GM18858 (cell line): ENCODE results near the gene PABPC1L2B.
"Not testable (repeated sequence)": the region's sequence is repeated elsewhere in the genome, so short reads cannot be mapped to it uniquely, and the experiment has no call there.

Experiments used
- ATAC-seq: cut with Tn5 transposase; IDR thresholded peaks from one replicate; pipeline ENCODE4 v1.9.1; 2021; ENCODE audit not compliant: unreplicated experiment

PABPC1L2B gene

DNA sequence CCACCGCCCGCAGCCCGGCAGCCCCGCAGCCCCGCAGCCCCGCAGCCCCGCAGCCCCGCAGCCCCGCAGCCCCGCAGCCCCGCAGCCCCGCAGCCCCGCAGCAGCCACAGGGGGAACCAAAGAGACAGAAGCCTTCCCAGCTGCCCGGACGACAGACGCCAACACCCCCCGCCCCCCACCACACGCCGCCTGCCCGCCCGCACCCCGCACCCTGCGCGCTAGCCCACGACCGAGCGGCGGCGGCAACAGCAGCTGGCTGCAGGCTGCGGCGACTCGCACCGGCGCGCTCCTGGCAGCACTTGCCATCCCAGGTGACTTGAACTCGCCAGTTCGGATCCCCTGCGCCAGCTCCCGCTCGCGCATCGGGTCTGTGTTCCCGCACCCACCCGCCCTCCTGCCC lies at the start of gene PABPC1L2B:
TSS of gene PABPC1L2B (plus strand) at position 207 of the 400 bp plus-strand sequence. CDS start 704 bp downstream, outside the sequence.
- ATAC-seq = not testable (repeated sequence)

DNA sequence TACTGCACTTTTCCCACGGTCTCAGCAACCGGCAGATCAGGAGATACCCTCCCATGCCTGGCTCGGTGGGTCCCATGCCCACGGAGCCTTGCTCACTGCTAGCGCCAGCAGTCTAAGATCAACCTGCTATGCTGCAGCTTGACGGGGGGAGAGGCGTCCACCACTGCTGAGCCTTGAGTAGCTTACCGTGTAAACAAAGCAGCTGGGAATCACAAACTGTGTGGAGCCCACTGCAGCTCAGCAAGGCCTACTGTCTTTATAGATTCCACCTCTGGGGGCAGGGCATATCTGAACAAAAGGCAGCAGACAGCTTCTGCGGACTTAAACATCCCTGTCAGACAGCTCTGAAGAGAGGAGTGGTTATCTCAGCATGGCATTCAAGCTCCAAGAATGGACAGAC lies 42.8 kb upstream of the PABPC1L2B start:
- ATAC-seq = not testable (repeated sequence)

- ATAC-seq = not testable (repeated sequence)
These were observed 30.9 kb upstream of the PABPC1L2B start for GRCh38 chrX:72971859-72972258.

- ATAC-seq = not testable (repeated sequence)
These were observed 27.9 kb upstream of the PABPC1L2B start for GRCh38 chrX:72974885-72975284.

GRCh38 chrX:72980894-72981469 lies 21.8 kb upstream of the PABPC1L2B start:
- ATAC-seq = not testable (repeated sequence)

DNA sequence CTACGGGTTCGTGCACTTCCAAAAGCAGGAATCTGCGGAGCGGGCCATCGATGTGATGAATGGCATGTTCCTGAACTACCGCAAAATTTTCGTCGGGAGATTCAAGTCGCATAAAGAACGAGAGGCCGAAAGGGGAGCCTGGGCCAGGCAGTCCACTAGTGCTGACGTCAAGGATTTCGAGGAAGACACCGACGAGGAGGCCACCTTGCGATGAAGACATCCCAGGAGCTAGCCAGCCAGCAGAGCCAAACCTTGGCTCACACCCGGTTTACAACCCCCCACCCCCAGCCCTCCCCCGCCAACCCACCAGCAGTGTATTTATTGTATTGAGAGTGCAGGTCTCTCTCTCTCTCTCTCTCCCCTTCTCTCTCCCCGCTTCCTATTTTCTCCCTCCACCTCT lies 1.3 kb downstream of the PABPC1L2B start:
- ATAC-seq = not testable (repeated sequence)

- no peak for ATAC-seq
These were observed 18.8 kb downstream of the PABPC1L2B start for GRCh38 chrX:73021361-73022092.

GRCh38 chrX:73022093-73022445 lies 19.3 kb downstream of the PABPC1L2B start:
- not testable (repeated sequence) for ATAC-seq

GRCh38 chrX:73028876-73029275 lies 26.1 kb downstream of the PABPC1L2B start:
- ATAC-seq = no peak
